ENCODE data around the gene BYSL. TPM values are rescaled to one million over a fixed set of nuclear protein-coding genes. Genes with fewer than 3 reads are reported as not detected.
A peak's percentile ranks its signal among the peaks of the same experiment; 100 is the strongest.

The BYSL gene
- total and polyA plus RNA-seq, 8 donors, result 1.8 to 65.2 (median 10.6) TPM; not detected in 1

- Histone ChIP-seq H3K9me3 (no peaks in the 10 kb centered on the region), H3K4me3 (no peak overlapping the region), H3K36me3 (peaks cover 15 to 46% (median 45%) of the 10 kb centered on the region in 4 donors), H3K27ac (no peak overlapping the region), H3K27me3 (no peaks in the 10 kb centered on the region), H3K4me1 (peaks cover 19 to 52% (median 27%) of the 10 kb centered on the region in 4 donors)
- intact Hi-C loops (cut with DNase I; ENCODE audit: low total_unique reads), result loop anchor here (10.0 kb wide), 1 partner anchor 123 kb away; no protein-coding TSS in a partner anchor
- 52 to 65% (median 62%) methylated on average over 4 of the region's 4 CpGs for WGBS, 5 donors
- TF ChIP-seq POLR2AphosphoS5 (IDR thresholded peaks at IDR 0.05) (peak in 1 of 3 donors; percentile 14), EP300 (IDR thresholded peaks at IDR 0.05) (no peak)
- TF ChIP-seq, protein P1, sequence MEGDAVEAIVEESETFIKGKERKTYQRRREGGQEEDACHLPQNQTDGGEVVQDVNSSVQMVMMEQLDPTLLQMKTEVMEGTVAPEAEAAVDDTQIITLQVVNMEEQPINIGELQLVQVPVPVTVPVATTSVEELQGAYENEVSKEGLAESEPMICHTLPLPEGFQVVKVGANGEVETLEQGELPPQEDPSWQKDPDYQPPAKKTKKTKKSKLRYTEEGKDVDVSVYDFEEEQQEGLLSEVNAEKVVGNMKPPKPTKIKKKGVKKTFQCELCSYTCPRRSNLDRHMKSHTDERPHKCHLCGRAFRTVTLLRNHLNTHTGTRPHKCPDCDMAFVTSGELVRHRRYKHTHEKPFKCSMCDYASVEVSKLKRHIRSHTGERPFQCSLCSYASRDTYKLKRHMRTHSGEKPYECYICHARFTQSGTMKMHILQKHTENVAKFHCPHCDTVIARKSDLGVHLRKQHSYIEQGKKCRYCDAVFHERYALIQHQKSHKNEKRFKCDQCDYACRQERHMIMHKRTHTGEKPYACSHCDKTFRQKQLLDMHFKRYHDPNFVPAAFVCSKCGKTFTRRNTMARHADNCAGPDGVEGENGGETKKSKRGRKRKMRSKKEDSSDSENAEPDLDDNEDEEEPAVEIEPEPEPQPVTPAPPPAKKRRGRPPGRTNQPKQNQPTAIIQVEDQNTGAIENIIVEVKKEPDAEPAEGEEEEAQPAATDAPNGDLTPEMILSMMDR (IDR thresholded peaks at IDR 0.05), result no peak
- no peak for DNase-seq
These were observed 3.8 kb upstream of the BYSL start for GRCh38 chr6:41917528-41917927.

- peaks cover 30 to 64% (median 45%) of the 10 kb centered on the region in 4 donors for H3K4me1 ChIP-seq
- peaks cover 0 to 21% (median 9%) of the 10 kb centered on the region in 4 donors for H3K36me3 ChIP-seq
- no peaks in the 10 kb centered on the region for H3K27me3 ChIP-seq
- DNase-seq, result no peak
- H3K9me3 ChIP-seq, result no peaks in the 10 kb centered on the region
- 0 to 2% (median 0%) methylated on average over 6 to 20 of the region's 20 CpGs for WGBS, 5 donors
- intact Hi-C loops (cut with DNase I; ENCODE audit: low total_unique reads), result no loop called here
- no peak for TF ChIP-seq POLR2AphosphoS5 (IDR thresholded peaks at IDR 0.05)
- TF ChIP-seq EP300 (IDR thresholded peaks at IDR 0.05), result no peak
- TF ChIP-seq POLR2A (IDR thresholded peaks at IDR 0.05), result no peak
- TF ChIP-seq, protein P1 (IDR thresholded peaks at IDR 0.05), result no peak
- H3K27ac ChIP-seq, result peak overlapping the region; percentile 93 to 99 (median 99)
- peak overlapping the region; percentile 72 to 97 (median 91) for H3K4me3 ChIP-seq
These were observed 356 bp downstream of the BYSL start for GRCh38 chr6:41921712-41921998.

- H3K4me3 ChIP-seq, result peak overlapping the region; percentile 72 to 97 (median 91)
- peaks cover 30 to 61% (median 45%) of the 10 kb centered on the region in 4 donors for H3K4me1 ChIP-seq
- TF ChIP-seq POLR2A (IDR thresholded peaks at IDR 0.05) (no peak), EP300 (IDR thresholded peaks at IDR 0.05) (no peak), POLR2AphosphoS5 (IDR thresholded peaks at IDR 0.05) (no peak)
- TF ChIP-seq, protein P1 (IDR thresholded peaks at IDR 0.05), result no peak
- 1 to 3% (median 2%) methylated on average over 7 of the region's 7 CpGs for WGBS, 5 donors
- intact Hi-C loops (cut with DNase I; ENCODE audit: low total_unique reads), result no loop called here
- peaks cover under 1 to 20% (median 7%) of the 10 kb centered on the region in 4 donors for H3K36me3 ChIP-seq
- H3K9me3 ChIP-seq, result no peaks in the 10 kb centered on the region
- no peak for DNase-seq
- no peaks in the 10 kb centered on the region for H3K27me3 ChIP-seq
- H3K27ac ChIP-seq, result peak overlapping the region in 3 of 5 donors; percentile 98 to 99 (median 99)
These were observed 855 bp downstream of the BYSL start for GRCh38 chr6:41922154-41922553.

DNA sequence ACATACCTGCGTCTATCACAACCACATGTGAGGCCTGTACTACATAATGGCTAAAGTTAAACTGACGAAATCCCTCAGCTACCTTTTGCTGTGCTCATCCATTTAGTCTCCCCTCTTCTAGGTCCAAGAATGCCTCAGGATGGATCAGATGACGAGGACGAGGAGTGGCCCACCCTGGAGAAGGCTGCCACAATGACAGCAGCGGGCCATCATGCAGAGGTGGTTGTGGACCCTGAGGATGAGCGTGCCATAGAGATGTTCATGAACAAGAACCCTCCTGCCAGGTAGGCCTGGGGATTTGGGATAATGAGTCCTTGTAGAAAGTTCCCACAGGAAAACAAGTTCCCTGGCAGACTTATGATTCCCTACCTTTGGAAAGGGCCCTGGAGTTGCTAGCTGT, 6.0 kb downstream of the BYSL start:
- WGBS, 5 donors, result 87 to 94% (median 91%) methylated on average over 6 of the region's 6 CpGs
- peaks cover 46 to 69% (median 58%) of the 10 kb centered on the region in 4 donors for H3K36me3 ChIP-seq
- H3K4me3 ChIP-seq, result no peak overlapping the region
- H3K27me3 ChIP-seq, result no peaks in the 10 kb centered on the region
- no peak for DNase-seq
- no peak overlapping the region for H3K27ac ChIP-seq
- no peaks in the 10 kb centered on the region for H3K9me3 ChIP-seq
- no peak for TF ChIP-seq POLR2AphosphoS5 (IDR thresholded peaks at IDR 0.05)
- no peak for TF ChIP-seq EP300 (IDR thresholded peaks at IDR 0.05)
- TF ChIP-seq POLR2A (IDR thresholded peaks at IDR 0.05), result no peak
- TF ChIP-seq, protein P1 (IDR thresholded peaks at IDR 0.05), result no peak
- peaks cover 14 to 28% (median 21%) of the 10 kb centered on the region in 4 donors for H3K4me1 ChIP-seq
- intact Hi-C loops (cut with DNase I; ENCODE audit: low total_unique reads), result no loop called here

All from stomach (tissue), 9 donors.